ENCODE data around the gene C9orf152.
"Not testable (repeated sequence)": the region's sequence is repeated elsewhere in the genome, so short reads cannot be mapped to it uniquely, and the experiment has no call there.

The C9orf152 gene

DNA sequence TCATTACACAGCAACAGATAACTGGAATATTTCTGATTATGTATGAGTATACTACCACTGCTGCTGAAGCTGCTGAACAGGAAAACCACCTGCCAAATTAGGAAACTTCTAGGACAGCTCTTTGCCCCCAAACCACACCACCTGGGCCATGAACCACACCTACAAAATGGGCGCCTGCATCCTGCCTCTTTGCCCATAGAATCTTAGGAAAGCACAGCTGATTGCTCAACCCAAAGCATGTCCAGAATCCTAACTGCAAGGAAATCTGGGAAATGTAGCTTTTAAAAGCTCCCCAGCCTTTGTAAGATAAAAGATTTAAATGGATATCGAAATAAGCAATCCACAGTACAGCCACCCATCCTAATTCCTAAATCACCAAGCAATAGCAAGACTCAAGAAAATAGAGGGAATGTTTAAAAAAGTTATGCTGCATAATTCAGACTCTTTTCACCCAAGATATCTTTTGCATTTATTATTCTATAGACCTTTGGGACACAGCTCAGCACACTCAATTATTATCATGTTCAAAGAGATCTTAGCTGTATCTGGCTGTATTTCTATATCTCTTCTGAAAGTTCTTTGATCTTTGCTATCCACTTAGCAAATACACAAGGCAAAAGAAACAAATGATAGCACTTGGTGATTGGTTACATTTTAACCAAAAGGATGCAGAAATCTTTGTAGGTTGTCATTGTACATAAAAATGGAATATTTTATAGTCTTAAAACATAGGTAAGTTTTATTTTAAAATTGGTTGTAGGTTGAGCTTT lies 6.8 kb upstream of the C9orf152 start:
- no peak for DNase-seq (ENCODE audit: low spot score)

DNA sequence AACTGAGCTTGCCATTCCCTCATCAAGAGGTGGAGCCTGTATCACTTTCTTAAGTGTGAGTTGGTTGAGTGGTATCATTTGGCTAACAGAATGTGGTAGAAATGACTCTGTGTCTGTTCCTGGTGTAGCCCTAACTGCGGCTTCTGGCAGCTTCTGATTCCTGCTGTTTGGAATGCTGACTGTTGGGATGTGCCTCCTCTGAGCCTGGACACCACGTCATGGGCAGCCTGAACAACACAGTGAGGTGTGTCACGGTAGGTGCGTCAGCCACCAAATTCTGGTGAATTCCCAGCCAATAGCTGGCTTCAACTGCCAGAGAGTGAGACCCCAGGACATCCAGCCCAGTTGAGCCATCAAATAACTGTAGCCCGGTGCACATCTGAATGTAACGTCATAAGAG lies 6.1 kb upstream of the C9orf152 start:
- DNase-seq (ENCODE audit: low spot score) = no peak

DNA sequence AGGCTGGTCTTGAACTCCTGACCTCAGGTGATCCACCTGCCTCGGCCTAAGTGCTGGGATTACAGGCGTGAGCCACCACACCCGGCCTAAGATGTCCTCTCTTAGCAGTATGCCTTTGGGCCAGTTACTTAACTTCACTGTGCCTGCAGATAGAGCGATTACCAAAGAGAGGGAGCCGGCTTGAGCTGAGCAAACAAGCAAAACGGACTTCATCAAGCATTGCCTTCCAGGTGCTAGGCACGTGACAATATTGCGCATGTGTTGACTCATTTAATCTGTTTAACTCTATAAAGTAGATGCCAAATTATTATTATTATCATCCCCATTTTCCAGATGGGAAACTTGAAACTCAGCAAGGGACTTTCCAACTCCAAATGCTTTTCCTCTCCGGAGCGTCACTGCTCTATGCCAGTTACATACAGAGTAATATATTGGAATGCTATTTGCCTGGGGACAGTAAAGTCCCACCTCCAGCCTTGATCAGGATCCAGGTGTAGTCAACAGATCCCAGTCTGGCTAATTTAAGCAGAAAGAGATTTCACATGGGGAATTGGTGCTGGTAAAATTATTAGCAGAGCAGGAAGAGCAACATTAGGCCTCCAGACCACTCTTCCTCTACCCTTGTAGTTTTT lies 5.6 kb upstream of the C9orf152 start:
- DNase-seq (ENCODE audit: low spot score) = no peak

DNA sequence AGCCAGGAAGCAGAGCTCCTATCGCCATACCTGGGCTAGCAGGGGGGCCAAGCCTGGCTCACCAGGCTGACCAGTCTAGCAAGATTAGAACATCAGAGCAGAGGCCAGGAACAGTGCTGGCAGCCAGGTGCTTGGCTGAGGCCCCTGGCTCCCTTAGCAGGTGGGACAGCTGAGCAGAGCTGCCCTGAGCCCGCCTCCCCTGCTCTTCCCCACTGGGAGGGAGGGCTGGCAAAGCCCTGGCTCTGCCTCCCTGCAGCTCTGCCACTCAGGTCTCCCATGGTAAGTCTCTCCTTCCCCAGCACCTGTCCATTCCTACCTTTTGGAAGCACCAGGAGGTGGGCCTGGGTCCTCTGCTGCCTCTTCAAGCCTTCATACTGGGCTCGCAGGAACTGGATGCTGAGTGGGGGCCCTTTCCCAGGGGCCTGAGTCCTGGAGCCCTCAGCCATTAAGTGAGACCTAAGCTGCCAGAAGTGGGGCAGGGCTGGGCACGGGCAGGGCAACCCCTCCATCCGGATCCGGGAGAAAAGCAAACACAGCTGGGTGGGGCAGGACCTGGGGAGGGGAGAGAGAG lies 803 bp downstream of the C9orf152 start:
- DNase-seq (ENCODE audit: low spot score) = no peak

DNA sequence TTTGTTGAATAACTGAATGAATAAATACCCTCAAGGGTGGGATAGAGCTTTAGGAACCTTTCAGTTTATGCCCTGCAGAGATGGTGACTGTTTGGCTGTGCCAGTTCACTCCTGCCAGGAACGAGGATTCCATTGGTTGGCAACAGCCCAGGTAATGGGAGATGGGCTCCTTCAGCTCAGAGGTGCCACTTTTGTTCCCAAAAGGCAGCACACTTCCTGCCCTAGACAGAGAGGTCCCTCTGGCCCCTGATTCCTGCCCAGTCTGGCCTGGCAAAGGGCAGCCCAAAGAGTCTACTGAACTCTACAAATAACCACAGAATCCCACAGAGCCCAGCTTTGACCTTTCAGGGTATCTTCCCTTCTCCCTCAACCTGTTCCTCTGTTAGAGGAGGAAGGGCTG lies 1.6 kb downstream of the C9orf152 start:
- no peak for DNase-seq (ENCODE audit: low spot score)

DNA sequence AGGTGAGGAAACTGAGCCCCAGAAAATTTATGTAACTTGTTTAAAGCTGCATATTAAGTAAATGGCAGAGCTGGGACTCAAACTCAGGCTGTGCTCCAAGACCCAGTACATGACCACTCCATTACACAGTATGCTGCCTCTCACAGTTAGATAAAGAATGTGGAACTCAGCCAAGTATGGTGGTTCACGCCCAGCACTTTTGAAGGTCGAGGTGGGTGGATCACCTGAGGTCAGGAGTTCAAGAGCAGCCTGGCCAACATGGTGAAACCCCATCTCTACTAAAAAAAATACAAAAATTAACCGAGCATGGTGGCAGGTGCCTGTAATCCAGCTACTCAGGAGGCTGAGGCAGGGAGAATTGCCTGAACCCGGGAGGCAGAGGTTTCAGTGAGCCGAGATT lies 2.3 kb downstream of the C9orf152 start:
- DNase-seq (ENCODE audit: low spot score) = not testable (repeated sequence)

DNA sequence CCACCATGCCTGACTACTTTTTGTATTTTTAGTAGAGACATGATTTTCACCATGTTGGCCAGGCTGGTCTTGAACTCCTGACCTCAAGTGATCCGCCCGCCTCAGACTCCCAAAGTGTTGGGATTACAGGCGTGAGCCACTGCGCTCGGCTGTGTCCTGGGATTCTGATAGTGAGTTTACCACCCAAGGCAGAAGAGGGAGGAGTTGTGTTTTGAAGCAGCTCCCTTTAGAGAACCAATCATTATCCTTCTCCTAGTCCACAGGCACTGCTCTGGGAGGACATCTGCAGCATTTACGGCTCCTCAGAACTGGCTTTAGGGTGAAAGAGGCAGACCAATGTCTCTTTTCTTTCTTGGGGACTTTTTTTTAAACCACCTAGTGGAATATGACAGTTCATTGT lies 5.7 kb downstream of the C9orf152 start:
- DNase-seq (ENCODE audit: low spot score) = no peak

DNA sequence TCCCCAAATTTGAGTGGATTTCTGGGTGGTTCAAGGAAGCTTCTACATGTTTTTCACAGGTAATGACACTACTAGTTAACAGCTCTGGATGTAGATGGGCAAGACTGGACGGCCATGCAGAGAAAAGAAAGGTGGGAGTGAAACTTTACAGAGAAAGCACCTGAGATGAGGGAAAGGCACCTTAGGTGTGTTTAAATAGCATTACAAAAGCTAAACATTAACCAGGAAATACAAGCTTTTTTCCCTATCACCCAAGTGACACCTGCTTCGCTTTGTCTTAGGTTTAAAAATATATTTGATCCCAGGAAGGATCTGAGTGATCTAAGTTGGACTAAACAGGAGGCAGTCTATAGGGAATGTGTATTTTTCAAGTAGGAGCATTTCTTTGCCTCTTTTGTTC lies 8.3 kb downstream of the C9orf152 start:
- no peak for DNase-seq (ENCODE audit: low spot score)

DNA sequence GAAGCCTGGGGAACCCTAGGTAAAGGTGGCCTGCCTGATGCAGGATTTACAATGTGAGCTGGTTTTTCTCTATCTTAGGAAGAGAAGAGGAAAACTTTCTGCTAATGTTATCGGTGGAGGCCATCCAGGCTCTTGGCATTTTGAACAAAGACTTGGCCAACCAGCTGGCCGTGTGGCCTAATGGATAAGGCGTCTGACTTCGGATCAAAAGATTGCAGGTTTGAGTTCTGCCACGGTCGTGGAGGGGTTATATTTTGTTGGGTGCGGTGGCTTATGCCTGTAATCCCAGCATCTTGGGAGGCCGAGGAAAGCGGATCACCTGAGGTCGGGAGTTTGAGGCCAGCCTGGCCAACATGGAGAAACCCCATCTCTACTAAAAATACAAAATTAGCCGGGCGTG lies 9.6 kb downstream of the C9orf152 start:
- no peak for DNase-seq (ENCODE audit: low spot score)

DNA sequence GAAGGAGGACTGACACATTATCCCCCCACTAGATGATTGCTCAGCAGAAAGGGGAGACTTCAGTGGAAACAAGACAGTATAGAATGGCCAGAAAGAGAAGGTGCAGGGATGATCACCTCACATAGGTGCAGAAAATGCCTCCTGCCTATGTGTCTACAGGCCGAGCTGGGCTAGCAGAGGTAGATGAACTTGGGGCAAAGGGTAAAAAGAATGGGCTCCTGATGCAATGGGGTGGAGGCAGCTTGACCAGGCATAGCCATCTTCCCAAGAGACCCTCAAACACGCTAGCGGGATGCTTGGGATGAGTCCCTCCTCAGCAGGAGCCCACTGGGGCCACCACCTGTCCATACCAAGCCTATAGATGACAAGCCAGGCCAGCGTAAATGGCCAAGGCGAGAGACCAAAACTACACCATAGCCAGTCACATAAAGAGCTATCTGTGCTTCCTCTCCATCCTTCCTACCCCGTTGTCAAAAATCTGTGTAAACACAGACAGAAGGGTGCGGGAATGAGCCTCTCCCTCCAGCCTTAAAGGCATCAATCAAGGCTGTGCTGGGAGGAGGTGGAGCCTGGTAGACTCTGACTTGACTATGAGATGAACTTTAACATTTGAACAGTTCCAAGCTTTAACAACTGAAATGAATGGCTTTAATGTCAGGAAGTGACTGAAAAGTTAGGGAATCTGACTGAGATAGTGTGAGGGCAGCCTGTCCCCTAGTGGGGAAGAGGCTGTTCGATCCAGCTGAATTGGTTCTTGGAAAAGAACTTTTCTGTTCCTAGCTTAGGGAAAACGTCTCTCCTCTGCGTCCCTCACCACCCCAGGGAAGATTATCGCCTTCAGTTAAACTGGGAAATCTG lies 10.4 kb downstream of the C9orf152 start:
- no peak for DNase-seq (ENCODE audit: low spot score)

DNA sequence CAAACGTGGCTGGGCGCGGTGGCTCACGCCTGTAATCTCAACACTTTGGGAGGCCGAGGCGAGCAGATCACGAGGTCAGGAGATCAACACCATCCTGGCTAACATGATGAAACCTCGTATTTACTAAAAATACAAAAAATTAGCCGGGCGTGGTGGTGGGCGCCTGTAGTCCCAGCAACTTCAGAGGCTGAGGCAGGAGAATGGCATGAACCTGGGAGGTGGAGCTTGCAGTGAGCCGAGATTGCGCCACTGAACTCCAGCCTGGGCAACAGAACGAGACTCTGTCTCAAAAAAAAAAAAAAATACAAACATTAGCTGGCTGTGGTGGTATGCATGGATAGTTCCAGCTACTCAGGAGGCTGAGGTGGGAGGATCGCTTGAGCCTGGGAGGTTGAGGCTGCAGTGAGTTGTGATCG lies 11.9 kb downstream of the C9orf152 start:
- DNase-seq (ENCODE audit: low spot score) = not testable (repeated sequence)

DNA sequence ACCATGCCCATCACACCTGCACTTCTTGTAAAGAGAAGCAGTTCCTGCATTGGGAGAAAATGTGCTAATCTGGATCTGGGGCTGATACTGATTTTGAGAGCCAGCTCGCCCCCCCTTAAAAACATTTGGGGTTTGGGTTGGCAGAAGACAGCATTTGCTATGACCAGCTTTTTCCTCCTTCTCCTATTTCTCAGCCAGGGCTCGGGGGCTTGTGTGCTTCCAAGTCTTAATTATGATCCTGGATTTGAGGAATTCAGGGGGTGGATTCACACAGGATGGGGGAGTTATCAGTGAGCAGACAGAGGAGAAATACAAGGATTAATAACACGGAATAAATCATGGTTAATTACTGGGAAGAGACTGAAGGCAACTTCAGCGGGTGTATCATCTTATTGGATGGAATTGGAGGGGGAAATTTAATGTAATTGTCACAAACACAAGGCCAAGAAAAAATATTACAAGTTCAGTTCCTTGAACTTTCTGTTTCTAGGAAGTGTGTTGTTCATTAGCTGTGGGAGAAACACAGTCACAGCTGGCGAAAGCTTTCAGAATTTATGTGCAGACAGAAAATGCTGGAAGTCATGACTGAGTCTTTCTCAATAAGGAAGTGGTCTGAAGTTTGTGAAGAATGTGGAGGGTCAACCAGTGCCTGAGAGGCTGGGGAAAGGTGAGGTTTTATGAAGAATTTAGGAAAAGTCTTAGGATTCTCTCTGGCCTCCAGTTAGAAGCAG lies 15.3 kb downstream of the C9orf152 start:
- no peak for DNase-seq (ENCODE audit: low spot score)

DNA sequence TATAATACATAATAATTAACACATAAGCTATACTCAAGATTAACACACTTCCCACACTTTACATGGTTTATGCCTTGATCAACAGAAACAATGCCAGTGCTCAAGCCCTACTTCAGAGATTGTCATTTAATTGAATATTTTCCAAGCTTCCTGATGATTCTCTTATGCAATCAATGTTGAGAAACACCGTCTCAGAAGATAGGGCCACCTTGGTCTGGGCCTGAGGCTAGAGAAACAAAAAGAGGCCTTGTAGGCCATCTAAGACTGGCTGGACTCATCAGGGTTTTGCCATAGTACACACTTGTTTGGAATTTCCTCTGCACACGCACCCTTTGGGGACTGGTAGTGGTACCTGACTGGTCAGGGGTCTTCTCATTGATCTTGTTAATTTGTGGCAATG lies 16.3 kb downstream of the C9orf152 start:
- no peak for DNase-seq (ENCODE audit: low spot score)

DNA sequence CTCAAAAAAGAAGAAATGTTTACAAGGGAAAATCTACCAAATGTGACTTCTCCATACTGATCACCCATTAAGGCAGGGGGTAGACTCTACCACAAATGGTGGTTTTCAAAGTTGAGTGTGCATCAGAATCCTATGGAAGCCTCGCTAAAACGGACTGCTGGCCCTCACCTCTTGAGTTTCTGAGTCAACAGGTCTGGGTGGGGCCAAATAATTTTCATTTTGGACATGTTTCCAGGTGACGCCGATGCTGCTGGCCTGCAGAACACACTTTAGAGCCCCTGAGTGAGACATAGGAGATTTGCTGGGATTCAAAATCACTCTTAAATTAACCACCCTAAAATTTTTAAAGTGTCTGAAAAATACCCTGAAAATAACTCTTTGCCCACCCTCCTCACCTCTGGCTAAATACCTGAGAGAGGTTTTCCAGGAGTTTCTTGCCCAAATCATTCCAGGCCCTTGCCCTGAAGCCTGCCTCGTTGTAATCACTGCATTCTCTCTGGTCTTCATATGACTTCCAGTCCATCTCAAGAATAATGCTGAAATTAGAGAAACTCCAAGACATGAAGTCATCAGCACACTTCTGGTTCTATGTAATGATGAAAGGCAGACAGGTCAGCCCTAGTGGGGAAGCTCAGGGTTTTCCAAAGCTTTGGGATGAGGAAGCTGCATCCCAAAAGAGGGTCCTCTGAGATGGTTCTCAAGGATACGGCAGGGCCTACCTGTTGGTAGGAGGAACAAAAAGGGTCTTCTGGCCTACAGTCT lies 18.2 kb downstream of the C9orf152 start:
- DNase-seq (ENCODE audit: low spot score) = no peak

DNA sequence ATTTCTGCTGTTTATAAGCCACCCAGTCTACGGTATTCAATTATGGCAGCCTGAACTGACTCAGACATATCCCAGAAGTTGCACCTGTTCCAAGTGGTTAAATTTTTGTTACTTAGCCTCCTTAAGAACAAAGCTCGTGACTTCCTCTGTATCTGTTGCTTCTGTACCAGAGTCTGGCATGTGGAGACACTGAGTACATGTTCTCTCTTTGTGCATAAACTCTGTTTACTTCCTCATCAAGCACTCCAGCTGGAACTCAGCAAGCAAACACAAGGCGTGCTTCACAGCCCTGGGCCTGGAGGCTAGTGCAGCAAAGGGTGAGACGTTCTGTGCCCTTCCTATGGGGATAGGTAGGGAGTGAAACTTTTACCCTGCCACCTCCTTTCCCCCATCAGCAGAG lies 19.0 kb downstream of the C9orf152 start:
- DNase-seq (ENCODE audit: low spot score) = peak; percentile 77

DNA sequence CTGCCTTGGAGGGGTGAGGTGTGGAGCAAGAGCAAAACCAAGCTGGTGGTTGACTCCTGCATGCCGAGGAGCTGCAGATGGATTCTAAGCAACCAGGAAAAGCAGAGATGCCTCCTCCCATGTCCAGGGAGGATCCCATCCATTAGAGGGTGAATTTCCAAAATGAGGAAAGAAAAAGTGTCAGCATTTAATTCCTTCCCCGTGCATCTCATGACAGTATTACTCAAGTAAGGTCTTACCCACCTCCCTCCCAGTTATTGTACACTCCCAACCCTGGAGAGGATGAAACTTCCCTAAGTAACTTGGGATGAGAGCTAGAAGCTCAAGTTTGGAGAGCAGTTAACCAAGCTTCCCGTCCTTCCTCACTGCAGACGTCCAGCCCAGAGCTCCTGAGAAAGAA lies 19.9 kb downstream of the C9orf152 start:
- DNase-seq (ENCODE audit: low spot score) = no peak

DNA sequence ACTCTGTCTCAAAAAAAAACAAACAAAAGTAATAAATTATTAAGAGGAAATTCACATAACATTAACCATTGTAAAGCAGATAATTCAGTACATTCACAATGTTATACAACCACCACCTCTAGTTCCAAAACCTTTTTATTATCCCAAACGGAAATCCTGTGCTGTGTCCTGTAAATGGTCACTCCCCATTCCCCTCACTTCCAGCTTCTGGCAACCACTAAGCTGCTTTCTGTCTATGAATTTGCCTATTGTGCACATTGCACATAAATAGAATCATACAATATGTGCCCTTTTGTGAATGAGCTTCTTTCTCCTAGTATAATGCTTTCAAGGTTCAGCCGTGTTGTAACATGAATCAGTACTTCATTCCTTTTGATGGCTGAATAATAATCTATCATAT lies 20.8 kb downstream of the C9orf152 start:
- DNase-seq (ENCODE audit: low spot score) = no peak

DNA sequence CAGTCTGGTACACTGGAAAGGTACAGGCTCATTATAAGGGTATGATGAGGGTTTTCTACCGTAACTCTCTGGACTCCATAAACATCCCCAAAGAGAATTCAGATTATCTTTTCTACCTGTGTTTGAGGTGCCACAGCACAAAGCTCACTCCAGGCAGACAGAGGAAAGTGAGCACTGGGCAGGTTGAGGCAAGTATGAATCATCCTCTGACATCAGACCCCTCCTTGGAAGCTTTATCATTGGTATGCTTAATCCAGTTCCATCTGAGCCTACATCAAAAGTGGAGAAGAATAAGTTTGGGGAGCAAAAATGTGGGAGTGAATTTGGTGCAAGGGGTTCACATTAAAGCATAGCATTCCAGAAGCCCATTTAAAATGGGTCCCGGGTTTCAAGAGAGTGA lies 21.7 kb downstream of the C9orf152 start:
- no peak for DNase-seq (ENCODE audit: low spot score)

DNA sequence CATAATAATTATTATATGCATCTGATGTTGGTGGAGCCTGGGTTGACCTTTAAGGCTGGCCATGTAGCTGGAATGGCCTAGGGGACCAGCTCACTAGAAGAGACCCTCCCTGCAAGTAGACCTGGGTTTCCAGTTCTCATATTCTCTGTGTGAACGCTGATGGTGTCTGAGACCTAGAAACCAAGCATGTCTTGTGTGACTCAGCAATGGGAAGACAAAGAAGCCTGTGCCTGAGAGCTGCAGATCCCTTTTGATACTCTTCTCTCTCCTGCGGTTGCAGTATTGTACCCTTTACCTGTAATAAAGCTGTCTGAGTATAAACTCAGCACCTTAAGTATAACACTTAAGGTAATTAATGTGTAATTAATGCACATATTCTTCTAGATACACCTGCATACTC lies 22.2 kb downstream of the C9orf152 start:
- DNase-seq (ENCODE audit: low spot score) = no peak

DNA sequence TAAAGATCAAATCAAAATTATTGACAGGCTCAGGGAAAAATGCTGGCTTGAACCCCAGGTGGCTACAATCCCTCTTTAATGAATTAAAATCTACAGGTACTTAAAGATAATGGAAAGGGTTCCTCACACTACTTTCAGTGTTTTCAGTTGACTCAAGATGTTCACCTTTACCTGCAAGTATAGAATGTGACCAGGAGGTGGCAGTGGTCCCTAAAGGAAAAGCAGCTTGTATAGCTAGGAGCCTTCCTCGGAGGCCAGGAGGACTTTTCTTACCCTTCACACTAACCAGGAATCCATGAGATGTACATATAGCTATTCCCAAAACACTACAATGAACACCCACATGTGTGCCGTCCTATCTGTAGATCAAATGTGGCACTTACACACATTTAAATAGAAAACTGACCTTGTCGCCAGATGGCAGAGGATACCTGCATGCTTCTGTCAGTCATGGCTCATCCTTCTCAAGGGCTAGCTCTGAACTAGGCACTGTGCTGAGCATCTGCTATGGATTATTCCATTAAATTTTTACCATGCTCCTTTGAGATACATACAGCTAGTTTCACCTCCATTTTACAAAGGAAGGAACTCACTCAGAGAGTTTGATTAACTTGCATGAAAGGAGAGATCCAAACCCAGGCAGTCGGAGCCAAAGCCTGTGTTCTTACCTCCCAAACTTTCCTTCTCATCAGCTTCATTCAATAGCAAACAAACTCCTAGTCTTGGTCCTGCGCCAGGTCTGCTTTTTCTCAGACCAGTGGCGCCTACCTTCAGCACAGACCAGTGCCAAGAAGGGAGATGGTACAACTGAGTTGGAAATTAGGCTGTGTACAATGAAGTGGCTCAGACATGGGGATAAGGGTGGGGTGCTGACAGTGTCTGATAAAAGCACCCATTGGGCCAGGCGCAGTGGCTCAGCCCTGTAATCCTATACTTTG lies 24.5 kb downstream of the C9orf152 start:
- peak; percentile 70 for DNase-seq (ENCODE audit: low spot score)

Measured in Ammon's horn (tissue), 1 donor.